Dedifferentiated amniotic fluid mesenchymal stem cell (primary cell): ENCODE data around the gene HMGCL.
"Not testable (repeated sequence)": the region's sequence is repeated elsewhere in the genome, so short reads cannot be mapped to it uniquely, and the experiment has no call there.

ENCODE experiments used
- DNase-seq: peaks from one replicate; pipeline ENCODE4 v3.0.0-alpha.2; 2016; ENCODE audit errors: extremely low spot score

HMGCL gene

GRCh38 chr1:23826590-23826989 lies 1.4 kb upstream of the HMGCL start:
- DNase-seq, result not testable (repeated sequence)

GRCh38 chr1:23825762-23826522 lies 713 bp upstream of the HMGCL start:
- DNase-seq, result no peak

GRCh38 chr1:23824711-23825075 lies 536 bp downstream of the HMGCL start:
- DNase-seq, result no peak

DNA sequence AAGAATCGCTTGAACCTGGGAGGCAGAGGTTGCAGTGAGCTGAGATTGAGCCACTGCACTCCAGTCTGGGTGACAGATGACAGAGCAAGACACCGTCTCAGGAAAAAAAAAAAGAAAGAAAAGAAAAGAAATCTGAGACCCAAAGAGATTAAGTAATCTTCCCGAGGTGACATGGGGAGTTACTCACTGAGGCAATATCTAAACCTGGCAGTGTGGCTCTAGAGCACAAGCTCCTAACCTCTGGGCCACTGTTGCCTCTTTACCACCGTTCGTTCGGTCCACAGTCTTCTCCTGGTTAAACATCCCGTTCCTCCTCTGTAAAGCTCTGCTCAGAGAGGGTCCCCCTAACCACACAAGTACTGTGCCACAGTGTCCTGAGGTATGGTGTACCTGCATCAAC lies 1.5 kb downstream of the HMGCL start:
- no peak for DNase-seq

DNA sequence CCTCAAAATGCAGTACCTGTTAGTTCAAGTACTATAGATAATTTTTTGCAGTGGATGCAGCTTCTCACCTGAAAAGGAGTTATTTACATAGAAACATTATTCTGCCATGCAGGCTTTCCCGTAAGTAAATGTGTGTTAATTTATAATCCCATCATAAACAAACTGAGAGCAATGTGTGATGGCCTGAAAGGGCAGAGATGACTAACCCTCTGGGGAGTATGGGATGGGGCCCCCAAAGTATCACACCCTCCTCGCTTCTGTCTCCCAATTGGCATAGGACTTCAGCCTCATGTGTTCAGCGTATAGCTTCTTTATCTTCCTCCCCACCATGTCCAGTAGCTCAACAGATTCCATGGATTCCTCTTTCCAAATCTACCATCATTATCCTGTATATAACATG lies 7.6 kb downstream of the HMGCL start:
- no peak for DNase-seq

DNA sequence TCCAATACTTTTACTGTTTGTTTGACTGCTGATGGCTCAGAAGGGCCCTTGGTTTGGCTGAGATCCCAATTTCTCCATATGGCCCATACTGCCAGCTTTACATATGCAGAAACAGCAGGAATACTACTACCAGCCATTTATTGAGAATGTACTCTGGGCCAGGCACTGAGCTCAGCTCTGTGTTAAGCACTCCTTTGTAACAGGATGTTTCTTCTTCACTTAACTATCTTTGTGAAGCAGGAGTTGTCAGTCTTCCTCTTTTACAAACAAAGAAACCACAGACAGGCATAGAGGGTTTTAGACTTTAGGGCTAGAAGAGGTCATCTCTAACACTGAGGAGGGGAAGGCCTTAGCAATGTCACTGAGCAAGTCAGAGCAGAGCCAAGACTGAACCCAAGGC lies 8.3 kb downstream of the HMGCL start:
- no peak for DNase-seq

- DNase-seq, result no peak
These were observed 8.9 kb downstream of the HMGCL start for GRCh38 chr1:23816361-23816760.

GRCh38 chr1:23814016-23814415 lies 11.2 kb downstream of the HMGCL start:
- DNase-seq, result no peak

DNA sequence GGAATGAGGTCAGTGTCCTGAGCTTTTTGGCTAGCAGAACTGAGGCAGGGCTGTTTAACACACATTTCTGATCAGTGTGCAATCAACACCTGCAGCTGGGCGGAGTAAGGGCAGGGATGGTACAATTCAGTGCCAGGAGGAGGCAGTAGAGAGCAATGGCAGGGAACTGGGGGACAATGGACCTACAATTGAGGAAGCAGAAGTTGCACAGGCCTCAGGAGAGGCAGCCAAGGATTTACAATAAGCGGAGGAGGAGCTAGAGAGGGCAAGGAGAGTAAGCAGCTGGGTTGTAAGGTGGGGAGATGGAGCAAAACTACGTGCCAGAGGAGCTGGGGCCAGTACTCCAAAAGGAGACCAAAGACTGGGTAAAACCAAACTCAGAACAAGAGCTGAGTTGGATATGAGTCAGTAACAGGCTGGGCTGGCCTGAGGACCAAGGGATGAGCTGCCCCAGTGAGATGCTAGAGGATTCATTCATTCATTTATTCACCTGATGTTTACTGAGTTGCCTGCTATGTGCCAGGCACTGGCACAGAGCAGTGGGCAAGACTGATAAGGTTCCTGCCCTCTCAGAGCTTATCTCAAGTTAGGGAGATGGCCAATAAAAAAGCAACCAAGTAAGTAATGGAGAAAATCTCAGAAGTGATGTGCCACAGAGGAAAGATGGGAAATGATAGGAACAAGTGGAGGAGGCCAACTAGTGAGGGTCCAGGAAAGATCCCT lies 14.2 kb downstream of the HMGCL start:
- DNase-seq, result no peak

DNA sequence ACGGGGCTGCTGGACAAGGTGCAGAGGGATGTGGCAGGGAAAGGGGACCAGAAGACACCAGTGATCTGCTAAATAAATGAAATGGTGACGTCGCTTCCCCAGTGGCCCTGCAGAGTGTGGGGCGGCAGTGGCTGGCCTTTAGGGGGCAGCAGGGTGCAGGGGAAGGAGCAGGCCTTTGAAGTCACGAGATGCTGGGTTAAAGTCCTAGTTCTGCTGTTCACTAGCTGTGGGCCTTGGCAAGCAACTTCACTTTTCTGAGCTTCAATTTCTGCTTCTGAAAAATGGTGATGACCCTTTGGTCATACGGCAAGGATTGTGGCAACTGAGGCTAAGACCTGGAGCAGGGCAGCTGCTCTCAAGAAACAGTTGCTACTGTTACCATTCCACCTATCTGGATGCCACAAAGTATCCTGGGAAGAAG lies 15.5 kb downstream of the HMGCL start:
- peak; percentile 20 for DNase-seq

DNA sequence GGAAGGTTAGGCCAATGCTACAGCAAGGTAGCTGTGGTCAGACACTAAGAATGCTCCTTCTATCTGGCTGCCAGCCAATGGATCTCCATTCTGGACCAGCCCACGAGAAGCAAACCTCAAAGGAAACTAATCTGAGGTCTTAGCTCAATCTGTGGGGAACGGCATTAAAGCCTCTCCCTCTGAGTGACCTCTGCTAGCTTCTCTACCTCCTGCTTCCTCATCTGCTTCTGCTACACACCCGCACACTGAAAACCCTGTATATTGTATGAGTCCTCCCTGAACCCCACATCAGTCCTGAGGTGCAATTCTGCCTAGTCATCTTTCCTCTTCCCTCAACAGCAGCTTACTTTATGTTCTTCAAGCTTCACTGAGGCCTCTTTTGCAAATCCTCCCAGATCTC lies 17.8 kb downstream of the HMGCL start:
- no peak for DNase-seq

- no peak for DNase-seq
These were observed 18.9 kb downstream of the HMGCL start for GRCh38 chr1:23806280-23806679.

DNA sequence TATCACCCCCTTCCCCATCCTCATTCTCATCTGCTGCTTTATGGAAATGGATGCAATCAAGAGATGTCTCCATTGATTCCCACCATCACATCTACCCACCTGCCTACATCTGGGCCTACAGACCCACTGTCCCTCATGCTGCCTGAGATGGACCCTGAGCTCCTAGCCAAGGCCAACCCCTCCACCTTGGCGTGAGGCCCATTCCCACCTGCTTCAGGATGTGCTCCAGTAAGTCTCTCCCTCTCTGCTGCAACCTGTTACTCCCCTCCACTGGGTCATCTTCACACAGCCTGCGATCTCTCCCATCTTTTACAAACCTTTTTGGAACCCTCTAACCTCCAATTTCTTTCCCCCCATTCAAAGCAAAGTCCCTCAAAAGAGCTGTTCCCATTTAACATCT lies 20.2 kb downstream of the HMGCL start:
- DNase-seq, result no peak

DNA sequence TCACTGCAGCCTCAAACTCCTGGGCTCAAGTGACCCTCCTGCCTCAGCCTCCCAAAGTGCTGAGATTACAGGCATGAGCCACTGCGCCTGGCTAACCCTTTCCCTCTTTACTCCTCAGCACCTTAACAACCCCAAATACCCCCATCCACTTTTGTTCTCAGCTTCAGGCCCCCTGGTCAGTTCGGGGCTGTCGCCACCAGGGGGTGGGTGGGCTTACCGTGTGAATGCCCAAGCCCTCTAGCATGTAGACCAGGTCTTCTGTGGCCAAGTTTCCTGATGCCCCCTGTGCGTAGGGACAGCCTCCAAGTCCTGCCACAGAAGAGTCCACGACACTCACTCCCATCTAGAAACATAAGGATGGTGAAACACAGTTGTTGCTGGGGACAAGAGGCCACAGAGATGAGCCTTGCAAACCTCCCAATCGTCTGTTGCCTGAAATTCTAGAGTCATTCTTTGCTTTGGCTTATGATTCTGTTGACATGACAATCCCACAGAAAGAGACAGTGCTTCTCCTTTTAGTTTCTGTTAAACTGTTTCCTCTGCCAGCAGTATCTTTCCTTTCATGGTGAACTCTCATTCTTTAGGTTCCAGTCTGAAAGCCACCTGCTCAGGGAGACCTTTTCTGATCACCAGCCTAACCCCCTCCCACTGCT lies 20.9 kb downstream of the HMGCL start:
- no peak for DNase-seq

DNA sequence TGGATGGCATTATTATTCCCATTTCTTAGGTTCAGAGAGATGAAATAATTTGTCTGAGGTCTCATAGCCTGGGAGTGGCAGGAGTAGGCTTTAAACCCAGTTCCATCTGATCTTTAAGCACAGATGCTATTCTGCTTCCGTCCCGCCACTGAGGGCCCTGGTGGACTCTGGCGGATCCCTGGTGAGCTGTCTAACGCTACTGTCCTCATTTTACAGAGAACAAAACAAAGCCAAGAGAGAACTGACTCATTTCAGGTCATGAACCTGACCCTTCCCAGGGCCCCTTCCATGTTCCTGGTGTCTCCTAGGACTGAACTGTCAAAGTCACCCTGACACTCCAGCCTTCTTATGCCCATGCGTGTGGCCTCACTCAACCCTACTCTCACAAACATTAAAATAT lies 21.6 kb downstream of the HMGCL start:
- no peak for DNase-seq

GRCh38 chr1:23802809-23803342 lies 22.4 kb downstream of the HMGCL start:
- DNase-seq, result not testable (repeated sequence)

DNA sequence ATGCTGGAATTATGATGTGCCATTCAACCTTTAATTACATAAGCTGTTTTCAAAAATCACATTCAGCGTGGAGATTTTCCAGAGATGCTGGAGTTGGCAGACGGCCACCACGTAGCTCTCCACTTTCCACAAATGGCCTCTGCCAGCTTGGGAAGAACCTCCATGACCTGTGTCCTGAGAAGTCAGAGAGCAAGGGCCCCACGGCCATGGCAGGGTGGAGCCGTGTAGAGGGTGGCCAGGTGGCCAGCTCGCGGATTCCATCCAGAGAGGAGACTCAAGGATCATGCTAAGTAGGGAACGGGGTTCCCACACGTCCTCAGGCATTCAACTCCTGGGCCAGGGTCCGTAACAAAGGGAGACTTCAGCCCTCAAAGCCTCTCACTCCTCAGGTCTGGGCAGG lies 23.4 kb downstream of the HMGCL start:
- no peak for DNase-seq

- DNase-seq, result no peak
These were observed 23.9 kb downstream of the HMGCL start for GRCh38 chr1:23801338-23801748.

GRCh38 chr1:23800400-23801337 lies 24.6 kb downstream of the HMGCL start, which contains the start of gene GALE:
Gene GALE, minus strand, starts transcription at chr1:23800754. Its CDS starts 1,747 bp downstream, at chr1:23799007.
- peak; percentile 88 for DNase-seq

- DNase-seq, result no peak
These were observed 25.4 kb downstream of the HMGCL start for GRCh38 chr1:23799570-23800399.

GRCh38 chr1:23799255-23799569 lies 26.0 kb downstream of the HMGCL start:
- no peak for DNase-seq
